H1 (cell line): Measurements from ENCODE around the gene CPED1. TPM values are rescaled to one million over a fixed set of nuclear protein-coding genes. Genes with fewer than 3 reads are reported as not detected.

ENCODE experiments used
- CTCF ChIA-PET: fragments of 300-600 bp; sonication (Branson Sonifier 250); formaldehyde crosslinking; loops from one replicate; lab custom pipeline; 2021; ENCODE audit not compliant: partially characterized antibody; lab: Charles Lee
- POLR2A ChIA-PET: fragments of 300-600 bp; sonication (Branson Sonifier 250); formaldehyde crosslinking; loops from one replicate; lab custom pipeline; 2021; ENCODE audit warnings: inconsistent platforms; ENCODE audit not compliant: partially characterized antibody; lab: Charles Lee
- DNase-seq, 2 experiments: peaks; one replicate each; pipeline versions ENCODE4 v3.0.0 to v3.0.0-alpha.2; 2010 to 2022; ENCODE audit warnings: low spot score in 2 of 2, low read depth in 1 of 2, mixed read lengths in 1 of 2
- FAIRE-seq: peaks from 2 replicates; lab custom pipeline; 2011; peaks lifted over from hg19 to GRCh38; lab: Jason Lieb, UNC
- H2AFZ ChIP-seq: 2 replicates; pipeline ENCODE4 v1.8.1; 2012; ENCODE audit warnings: low read length, inconsistent platforms
- H2AK5ac ChIP-seq: 2 replicates; pipeline ENCODE4 v1.6.1; 2013; ENCODE audit warnings: low read depth, low read length
- H2BK120ac ChIP-seq: replicated peaks from 2 replicates; pipeline ENCODE3; 2013; ENCODE audit warnings: low read depth, low read length, inconsistent platforms
- H2BK12ac ChIP-seq: 2 replicates; pipeline ENCODE4 v1.6.1; 2013; ENCODE audit warnings: low read depth, low read length
- H2BK15ac ChIP-seq: 2 replicates; pipeline ENCODE4 v1.6.1; 2013; ENCODE audit warnings: low read length
- H2BK20ac ChIP-seq: 2 replicates; pipeline ENCODE4 v1.6.1; 2013; ENCODE audit warnings: low read length
- H2BK5ac ChIP-seq: 2 replicates; pipeline ENCODE4 v1.6.1; 2013; ENCODE audit warnings: low read depth, low read length
- H3K14ac ChIP-seq: 2 replicates; pipeline ENCODE4 v1.6.1; 2013; ENCODE audit warnings: inconsistent platforms; ENCODE audit not compliant: insufficient read length
- H3K18ac ChIP-seq: 2 replicates; pipeline ENCODE4 v1.6.1; 2013; ENCODE audit warnings: low read length; ENCODE audit errors: extremely low read depth
- H3K23ac ChIP-seq: 2 replicates; pipeline ENCODE4 v1.6.1; 2013; ENCODE audit warnings: inconsistent platforms; ENCODE audit not compliant: insufficient read length
- H3K23me2 ChIP-seq: 2 replicates; pipeline ENCODE4 v1.6.1; 2013; ENCODE audit warnings: low read depth, low read length
- H3K27ac ChIP-seq: 2 replicates; pipeline ENCODE4 v1.6.1; 2011; ENCODE audit warnings: low read depth, low read length, inconsistent platforms
- H3K27me3 ChIP-seq, 4 experiments: replicated peaks in 1 of 4; 1 replicate in 1 of 4; 2 replicates in 3 of 4; pipeline versions ENCODE4 v1.6.1 to v1.8.1; 2011 to 2013; ENCODE audit warnings: low read length in 3 of 4, mild to moderate bottlenecking in 3 of 4, inconsistent platforms in 2 of 4, mixed read lengths in 2 of 4, moderate library complexity in 1 of 4; ENCODE audit not compliant: control insufficient read depth in 3 of 4, insufficient read depth in 3 of 4; ENCODE audit errors: extremely low read depth in 1 of 4
- H3K36me3 ChIP-seq, 4 experiments: 2 replicates each; pipeline versions ENCODE4 v1.6.1 to v1.8.1; 2011 to 2013; ENCODE audit warnings: mild to moderate bottlenecking in 4 of 4, low read length in 3 of 4, moderate library complexity in 2 of 4, control low read depth in 1 of 4, inconsistent platforms in 1 of 4; ENCODE audit not compliant: insufficient read depth in 4 of 4, control insufficient read depth in 2 of 4
- H3K4ac ChIP-seq: replicated peaks from 2 replicates; pipeline ENCODE3; 2013; ENCODE audit warnings: low read length, low read depth, mixed read lengths, inconsistent platforms; ENCODE audit not compliant: insufficient read length
- H3K4me1 ChIP-seq, 4 experiments: replicated peaks in 1 of 4; 1 replicate in 1 of 4; 2 replicates in 3 of 4; pipeline versions ENCODE4 v1.6.1 to v1.8.1; 2011 to 2013; ENCODE audit warnings: low read length in 3 of 4, inconsistent platforms in 2 of 4, mixed read lengths in 1 of 4; ENCODE audit not compliant: insufficient read depth in 4 of 4, control insufficient read depth in 3 of 4
- H3K4me2 ChIP-seq, 2 experiments: 2 replicates each; pipeline versions ENCODE4 v1.6.1 to v1.8.1; 2011 to 2013; ENCODE audit warnings: low read depth in 2 of 2, low read length in 2 of 2, control low read depth in 1 of 2, inconsistent platforms in 1 of 2, mild to moderate bottlenecking in 1 of 2; ENCODE audit not compliant: insufficient read depth in 1 of 2
- H3K4me3 ChIP-seq, 4 experiments: fragments of 200-600, 300-600 bp in 1 of 4; sonication (generic), shearing (Covaris generic), sonication (Bioruptor Twin) in 1 of 4; 2 replicates each; pipeline versions ENCODE4 v1.5.1 to v1.8.1; 2011 to 2016; ENCODE audit warnings: low read length in 4 of 4, low read depth in 3 of 4, control low read depth in 2 of 4, inconsistent platforms in 2 of 4, mild to moderate bottlenecking in 2 of 4, mixed read lengths in 1 of 4, moderate library complexity in 1 of 4; ENCODE audit not compliant: insufficient read depth in 2 of 4; ENCODE audit errors: extremely low read depth in 1 of 4
- H3K56ac ChIP-seq: replicated peaks from 2 replicates; pipeline ENCODE3; 2013; ENCODE audit warnings: low read depth, mild to moderate bottlenecking, mixed read lengths, low read length, inconsistent platforms; ENCODE audit not compliant: insufficient read length
- H3K79me1 ChIP-seq: 2 replicates; pipeline ENCODE4 v1.6.1; 2013; ENCODE audit warnings: low read depth, low read length, control low read depth
- H3K79me2 ChIP-seq, 2 experiments: 2 replicates each; pipeline versions ENCODE4 v1.6.1 to v1.8.1; 2012 to 2013; ENCODE audit warnings: low read length in 2 of 2, mild to moderate bottlenecking in 2 of 2, inconsistent platforms in 1 of 2; ENCODE audit not compliant: insufficient read depth in 2 of 2, control insufficient read depth in 1 of 2
- H3K9ac ChIP-seq, 4 experiments: replicated peaks in 1 of 4; 1 replicate in 1 of 4; 2 replicates in 3 of 4; pipeline versions ENCODE4 v1.6.1 to v1.8.1; 2011 to 2013; ENCODE audit warnings: low read depth in 3 of 4, low read length in 3 of 4, control low read depth in 2 of 4, mild to moderate bottlenecking in 2 of 4, moderate library complexity in 2 of 4, inconsistent platforms in 1 of 4; ENCODE audit errors: extremely low read depth in 1 of 4
- H3K9me3 ChIP-seq, 2 experiments: 2 replicates each; pipeline versions ENCODE4 v1.6.1 to v1.8.1; 2012 to 2013; ENCODE audit warnings: mild to moderate bottlenecking in 2 of 2, moderate library complexity in 2 of 2, control low read depth in 1 of 2, inconsistent platforms in 1 of 2, low read depth in 1 of 2, low read length in 1 of 2, mixed read lengths in 1 of 2; ENCODE audit not compliant: insufficient read depth in 2 of 2
- H4K20me1 ChIP-seq, 2 experiments: replicated peaks in 1 of 2; 2 replicates each; pipeline versions ENCODE3 to v1.8.1; 2011 to 2013; ENCODE audit warnings: inconsistent platforms in 2 of 2, low read length in 2 of 2, mild to moderate bottlenecking in 1 of 2; ENCODE audit not compliant: insufficient read depth in 2 of 2, control insufficient read depth in 1 of 2
- H4K5ac ChIP-seq: 2 replicates; pipeline ENCODE4 v1.6.1; 2013; ENCODE audit warnings: low read length, low read depth, mixed read lengths, inconsistent platforms; ENCODE audit not compliant: insufficient read length
- H4K8ac ChIP-seq: 2 replicates; pipeline ENCODE4 v1.8.0; 2013; ENCODE audit warnings: mild to moderate bottlenecking, moderate library complexity, low read length, inconsistent platforms; ENCODE audit not compliant: insufficient read depth; ENCODE audit errors: extremely low read depth
- H4K91ac ChIP-seq: replicated peaks from 2 replicates; pipeline ENCODE3; 2013; ENCODE audit warnings: low read length, mixed read lengths, inconsistent platforms; ENCODE audit not compliant: insufficient read length
- ATF3 ChIP-seq: IDR thresholded peaks from 2 replicates; pipeline ENCODE4 v1.6.1; 2011; ENCODE audit warnings: low read depth, mild to moderate bottlenecking, low read length; ENCODE audit not compliant: insufficient read depth
- CEBPB ChIP-seq: IDR thresholded peaks from 2 replicates; pipeline ENCODE4 v1.6.1; 2012; ENCODE audit warnings: low read depth, low read length
- SIX5 ChIP-seq: IDR thresholded peaks from 2 replicates; pipeline ENCODE4 v1.6.1; 2011; ENCODE audit warnings: mild to moderate bottlenecking, low read depth, low read length
- WGBS, 2 experiments: shearing (Covaris generic) in 1 of 2; methylation state at CpG; one replicate each; pipeline versions ENCODE4 v1.1.6 to v1.1.7; 2013 to 2015; ENCODE audit warnings: low lambda C conversion rate in 2 of 2, mixed read lengths in 2 of 2, inconsistent platforms in 1 of 2, low coverage in 1 of 2, missing lambda C conversion rate in 1 of 2; ENCODE audit not compliant: insufficient replicate concordance in 2 of 2, insufficient coverage in 1 of 2, insufficient read length in 1 of 2; ENCODE audit errors: extremely low coverage in 1 of 2, missing lambda C conversion rate in 1 of 2; 5-methylcytosine and 5-hydroxymethylcytosine counted together
- polyA plus RNA-seq, 7 experiments: library from polyadenylated mRNA; depleted of rRNA in 3 of 7; stranded (reverse) in 5 of 7; unstranded in 2 of 7; fragments of >200 nt in 5 of 7; fragments of 200-250 nt in 2 of 7; gene quantifications; 1 replicate in 5 of 7; 2 replicates in 1 of 7; 4 replicates in 1 of 7; pipeline versions ENCODE4 v1.2.1 to v1.2.3, GENCODE V29; 2011 to 2013; ENCODE audit warnings: missing spikeins in 2 of 7, mixed read lengths in 2 of 7
- total RNA-seq: library from RNA; stranded (reverse); fragmentation: NEBNext Ultra II Directional; extraction: Animal tissue kit (Norgen Biotek cat#: 25700); gene quantifications from 2 replicates; pipeline ENCODE4 v1.2.1, GENCODE V29; 2021

Gene CPED1
- total and polyA plus RNA-seq, 2 of the 8 experiments (the other 6 are each of a cell fraction or from before 2014, with no cell fraction given), result 0.08 to 0.39 TPM

- no peak overlapping the region for H3K27ac ChIP-seq
- no peaks in the 10 kb centered on the region for H3K27me3 ChIP-seq
- H3K23ac ChIP-seq, result no peak overlapping the region
- no peaks in the 10 kb centered on the region for H3K4me1 ChIP-seq
- no peak for DNase-seq
- H4K91ac ChIP-seq, result no peak overlapping the region
- H2BK5ac ChIP-seq, result no peak overlapping the region
- no peak overlapping the region for H2AFZ ChIP-seq
- H2BK15ac ChIP-seq, result no peak overlapping the region
- H3K56ac ChIP-seq, result no peak overlapping the region
- H2AK5ac ChIP-seq, result no peak overlapping the region
- H4K5ac ChIP-seq, result no peak overlapping the region
- H4K8ac ChIP-seq, result no peak overlapping the region
- H3K79me2 ChIP-seq, result no peaks in the 10 kb centered on the region
- no peak overlapping the region for H3K18ac ChIP-seq
- CTCF ChIA-PET, result interaction anchor here (0.6 to 3.4 kb wide), 4 partner anchors 118 to 820 kb away, joined by 3 to 13 read pairs (median 4); no protein-coding TSS in a partner anchor
- H3K4me3 ChIP-seq, result no peak overlapping the region
- no peaks in the 10 kb centered on the region for H3K36me3 ChIP-seq
- H2BK20ac ChIP-seq, result no peak overlapping the region
- H3K4me2 ChIP-seq, result no peak overlapping the region
- H2BK120ac ChIP-seq, result no peak overlapping the region
- no peak overlapping the region for H2BK12ac ChIP-seq
- H3K4ac ChIP-seq, result no peak overlapping the region
- no peaks in the 10 kb centered on the region for H3K23me2 ChIP-seq
- H3K79me1 ChIP-seq, result no peaks in the 10 kb centered on the region
- POLR2A ChIA-PET, result interaction anchor here (0.5 kb wide), 1 partner anchor 9 kb away, joined by 4 read pairs; the partner anchor contains the start of gene ING3
- H3K14ac ChIP-seq, result no peak overlapping the region
- no peaks in the 10 kb centered on the region for H4K20me1 ChIP-seq
- no peaks in the 10 kb centered on the region for H3K9me3 ChIP-seq
- no peak for FAIRE-seq
- WGBS, 2 experiments, result 82% methylated on average over 3 of the region's 3 CpGs; no CpG with 5 or more reads in 1 of the 2 experiments
- TF ChIP-seq ATF3 (no peak), CEBPB (no peak), SIX5 (no peak)
- H3K9ac ChIP-seq, result no peak overlapping the region
These were observed 46.7 kb upstream of the CPED1 start for GRCh38 chr7:120941856-120942255.
